SH-SY5Y (cell line): ENCODE data around the gene HSPG2.

ENCODE experiments used
- GATA2 ChIP-seq: IDR thresholded peaks from 2 replicates; pipeline ENCODE4 v1.6.1; 2011; ENCODE audit warnings: mild to moderate bottlenecking, low read depth, low read length
- GATA3 ChIP-seq: IDR thresholded peaks from 2 replicates; pipeline ENCODE4 v1.6.1; 2011; ENCODE audit warnings: low read depth, mild to moderate bottlenecking, low read length, moderate library complexity

GRCh38 chr1:21874778-21875547 lies 62.1 kb downstream of the HSPG2 start:
- TF ChIP-seq GATA3 (no peak), GATA2 (no peak)
